Mesenchymal stem cell (in vitro differentiated cells and primary cell): ENCODE data around the gene LUZP1.

ENCODE experiments used
- DNase-seq: peaks from one replicate; pipeline ENCODE4 v3.0.0-alpha.2; 2013
- H2AFZ ChIP-seq: one replicate; pipeline ENCODE4 v1.6.1; 2013; ENCODE audit warnings: low read depth, mild to moderate bottlenecking, control low read depth, inconsistent platforms, low read length, moderate library complexity
- H2AK5ac ChIP-seq: 2 replicates; pipeline ENCODE4 v1.6.1; 2013; ENCODE audit warnings: low read length, moderate library complexity, mild to moderate bottlenecking, inconsistent platforms; ENCODE audit not compliant: severe bottlenecking
- H2BK120ac ChIP-seq: one replicate; pipeline ENCODE4 v1.6.1; 2013; ENCODE audit warnings: low read depth, mild to moderate bottlenecking, inconsistent platforms, low read length, moderate library complexity
- H2BK12ac ChIP-seq, 2 experiments: one replicate each; pipeline ENCODE4 v1.6.1; 2013; ENCODE audit warnings: inconsistent platforms in 2 of 2, low read length in 2 of 2, mild to moderate bottlenecking in 2 of 2, moderate library complexity in 2 of 2, control low read depth in 1 of 2
- H2BK15ac ChIP-seq: one replicate; pipeline ENCODE4 v1.6.1; 2013; ENCODE audit warnings: mild to moderate bottlenecking, low read depth, inconsistent platforms; ENCODE audit not compliant: poor library complexity, severe bottlenecking
- H2BK5ac ChIP-seq: 2 replicates; pipeline ENCODE4 v1.6.1; 2013; ENCODE audit warnings: low read depth, mild to moderate bottlenecking, low read length, control low read depth, inconsistent platforms; ENCODE audit not compliant: poor library complexity, severe bottlenecking
- H3K14ac ChIP-seq, 2 experiments: one replicate each; pipeline ENCODE4 v1.6.1; 2013; ENCODE audit warnings: inconsistent platforms in 2 of 2, low read length in 2 of 2, control low read depth in 1 of 2, mild to moderate bottlenecking in 1 of 2, moderate library complexity in 1 of 2
- H3K18ac ChIP-seq, 2 experiments: one replicate each; pipeline ENCODE4 v1.6.1; 2013; ENCODE audit warnings: inconsistent platforms in 2 of 2, low read length in 2 of 2, control low read depth in 1 of 2, low read depth in 1 of 2, mild to moderate bottlenecking in 1 of 2
- H3K23ac ChIP-seq, 2 experiments: one replicate each; pipeline ENCODE4 v1.6.1; 2013; ENCODE audit warnings: inconsistent platforms in 2 of 2, low read length in 2 of 2, mild to moderate bottlenecking in 2 of 2, moderate library complexity in 2 of 2, control low read depth in 1 of 2
- H3K27ac ChIP-seq: 2 replicates; pipeline ENCODE4 v1.5.1; 2013; ENCODE audit warnings: mild to moderate bottlenecking, moderate library complexity, low read length, control low read depth, inconsistent platforms; ENCODE audit not compliant: poor library complexity, severe bottlenecking
- H3K27me3 ChIP-seq, 2 experiments: 2 replicates each; pipeline versions ENCODE4 v1.6.1 to v1.7.0; 2013; ENCODE audit warnings: low read length in 2 of 2, mild to moderate bottlenecking in 2 of 2, moderate library complexity in 2 of 2, control low read depth in 1 of 2, inconsistent platforms in 1 of 2; ENCODE audit not compliant: control insufficient read depth in 1 of 2, insufficient read depth in 1 of 2
- H3K36me3 ChIP-seq, 2 experiments: 2 replicates each; pipeline versions ENCODE4 v1.6.1 to v1.7.0; 2013; ENCODE audit warnings: low read length in 2 of 2, control low read depth in 1 of 2, inconsistent platforms in 1 of 2, low read depth in 1 of 2, mild to moderate bottlenecking in 1 of 2; ENCODE audit not compliant: insufficient read depth in 2 of 2, control insufficient read depth in 1 of 2
- H3K4ac ChIP-seq, 2 experiments: one replicate each; pipeline ENCODE4 v1.6.1; 2013; ENCODE audit warnings: inconsistent platforms in 2 of 2, low read length in 2 of 2, mild to moderate bottlenecking in 2 of 2, moderate library complexity in 2 of 2, control low read depth in 1 of 2, low read depth in 1 of 2
- H3K4me1 ChIP-seq: 2 replicates; pipeline ENCODE4 v1.6.1; 2013; ENCODE audit warnings: low read depth, low read length, control low read depth; ENCODE audit not compliant: control insufficient read depth, insufficient read depth
- H3K4me2 ChIP-seq: 2 replicates; pipeline ENCODE4 v1.6.1; 2013; ENCODE audit warnings: low read length, mild to moderate bottlenecking, inconsistent platforms; ENCODE audit not compliant: poor library complexity, severe bottlenecking
- H3K4me3 ChIP-seq, 2 experiments: 2 replicates each; pipeline versions ENCODE4 v1.5.1 to v1.7.0; 2013; ENCODE audit warnings: low read length in 2 of 2, mild to moderate bottlenecking in 2 of 2, control low read depth in 1 of 2, low read depth in 1 of 2; ENCODE audit not compliant: insufficient read depth in 1 of 2
- H3K79me1 ChIP-seq: replicated peaks from 2 replicates; pipeline ENCODE4 v1.6.1; 2013; ENCODE audit warnings: mild to moderate bottlenecking, control low read depth, low read length, inconsistent platforms; ENCODE audit not compliant: poor library complexity, severe bottlenecking
- H3K9ac ChIP-seq: 2 replicates; pipeline ENCODE4 v1.7.0; 2013; ENCODE audit warnings: mild to moderate bottlenecking, low read length, moderate library complexity
- H3K9me3 ChIP-seq: 2 replicates; pipeline ENCODE4 v1.7.0; 2013; ENCODE audit warnings: mild to moderate bottlenecking, low read length; ENCODE audit not compliant: control insufficient read depth
- H4K8ac ChIP-seq: one replicate; pipeline ENCODE4 v1.6.1; 2013; ENCODE audit warnings: inconsistent platforms, mild to moderate bottlenecking, low read length, moderate library complexity
- H4K91ac ChIP-seq: one replicate; pipeline ENCODE4 v1.6.1; 2013; ENCODE audit warnings: mild to moderate bottlenecking, low read length, inconsistent platforms
- WGBS: methylation state at CpG from one replicate; pipeline ENCODE4 v1.1.7; 2013; ENCODE audit warnings: mixed read lengths; 5-methylcytosine and 5-hydroxymethylcytosine counted together

LUZP1 gene

DNA sequence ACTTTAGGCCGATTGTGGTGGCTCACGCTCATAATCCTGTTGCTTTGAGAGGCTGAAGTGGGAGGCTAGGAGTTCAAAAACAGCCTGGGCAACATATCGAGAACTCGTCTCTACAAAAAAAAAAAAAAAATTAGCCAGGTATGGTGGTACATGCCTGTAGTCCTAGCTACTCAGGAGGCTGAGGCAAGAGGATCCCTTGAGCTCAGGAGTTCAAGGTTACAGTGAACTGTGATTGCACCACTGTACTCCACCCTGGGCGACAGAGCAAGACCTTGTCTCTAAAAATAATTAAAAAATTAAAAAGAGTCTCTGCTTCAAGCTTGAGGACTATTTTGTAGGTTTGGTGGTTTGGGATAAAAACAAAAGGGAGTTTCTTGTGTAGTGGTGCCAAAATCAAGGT is 128.1 kb downstream of the LUZP1 start:
- H3K9ac ChIP-seq: no peak overlapping the region
- H3K23ac ChIP-seq: no peak overlapping the region
- H3K4me2 ChIP-seq: no peak overlapping the region
- no peak overlapping the region for H4K8ac ChIP-seq
- no peaks in the 10 kb centered on the region for H3K27me3 ChIP-seq
- no peak overlapping the region for H2BK12ac ChIP-seq
- H2BK5ac ChIP-seq: no peak overlapping the region
- no peak overlapping the region for H2AFZ ChIP-seq
- H2BK120ac ChIP-seq: no peak overlapping the region
- peaks cover 1% of the 10 kb centered on the region for H3K4me1 ChIP-seq
- 95% methylated on average over 4 of the region's 5 CpGs for WGBS
- no peak overlapping the region for H2BK15ac ChIP-seq
- H3K4me3 ChIP-seq: no peak overlapping the region
- no peak overlapping the region for H3K18ac ChIP-seq
- H3K27ac ChIP-seq: no peak overlapping the region
- H3K36me3 ChIP-seq: no peaks in the 10 kb centered on the region
- no peak overlapping the region for H4K91ac ChIP-seq
- no peak overlapping the region for H2AK5ac ChIP-seq
- H3K14ac ChIP-seq: no peak overlapping the region
- no peak for DNase-seq
- H3K79me1 ChIP-seq: peaks cover 7% of the 10 kb centered on the region
- H3K4ac ChIP-seq: no peak overlapping the region
- no peaks in the 10 kb centered on the region for H3K9me3 ChIP-seq

DNA sequence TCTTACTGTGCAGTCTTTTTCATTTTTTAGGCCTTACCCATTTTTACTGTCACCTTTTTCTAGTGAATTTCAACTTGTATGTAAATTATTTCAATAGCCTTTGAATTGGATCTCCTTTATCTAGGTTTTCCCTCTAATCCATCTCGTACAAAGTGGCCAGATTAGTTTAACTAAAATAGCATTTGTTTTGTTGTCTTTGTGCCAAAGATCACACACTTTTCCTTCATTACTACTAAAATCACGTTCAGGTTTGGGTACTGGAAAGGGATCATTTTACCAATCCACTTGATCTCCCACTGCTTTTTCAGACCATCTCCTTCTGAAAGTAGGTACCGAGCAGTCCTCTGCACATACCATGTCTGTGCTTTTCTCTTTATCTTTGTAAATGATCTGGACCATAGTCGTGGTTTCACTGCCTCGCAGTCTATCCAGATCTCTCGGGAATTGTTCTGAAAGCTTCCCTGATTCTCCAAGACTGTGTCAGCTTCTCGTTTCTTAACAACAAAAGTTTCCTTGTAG is 129.3 kb downstream of the LUZP1 start:
- Histone ChIP-seq H3K18ac (no peak overlapping the region), H3K4me1 (peaks cover 1% of the 10 kb centered on the region), H2BK5ac (no peak overlapping the region), H3K23ac (no peak overlapping the region), H4K91ac (no peak overlapping the region), H3K9ac (no peak overlapping the region), H3K4me3 (no peak overlapping the region), H2AFZ (no peak overlapping the region), H3K9me3 (no peaks in the 10 kb centered on the region), H3K79me1 (peaks cover 9% of the 10 kb centered on the region), H2BK15ac (no peak overlapping the region), H2AK5ac (no peak overlapping the region), H3K27ac (no peak overlapping the region), H3K4me2 (no peak overlapping the region), H2BK120ac (no peak overlapping the region), H3K4ac (no peak overlapping the region), H3K36me3 (no peaks in the 10 kb centered on the region), H3K27me3 (no peaks in the 10 kb centered on the region), H2BK12ac (no peak overlapping the region), H3K14ac (no peak overlapping the region), H4K8ac (no peak overlapping the region)
- DNase-seq: no peak
- WGBS: 68% methylated on average over 6 of the region's 7 CpGs

DNA sequence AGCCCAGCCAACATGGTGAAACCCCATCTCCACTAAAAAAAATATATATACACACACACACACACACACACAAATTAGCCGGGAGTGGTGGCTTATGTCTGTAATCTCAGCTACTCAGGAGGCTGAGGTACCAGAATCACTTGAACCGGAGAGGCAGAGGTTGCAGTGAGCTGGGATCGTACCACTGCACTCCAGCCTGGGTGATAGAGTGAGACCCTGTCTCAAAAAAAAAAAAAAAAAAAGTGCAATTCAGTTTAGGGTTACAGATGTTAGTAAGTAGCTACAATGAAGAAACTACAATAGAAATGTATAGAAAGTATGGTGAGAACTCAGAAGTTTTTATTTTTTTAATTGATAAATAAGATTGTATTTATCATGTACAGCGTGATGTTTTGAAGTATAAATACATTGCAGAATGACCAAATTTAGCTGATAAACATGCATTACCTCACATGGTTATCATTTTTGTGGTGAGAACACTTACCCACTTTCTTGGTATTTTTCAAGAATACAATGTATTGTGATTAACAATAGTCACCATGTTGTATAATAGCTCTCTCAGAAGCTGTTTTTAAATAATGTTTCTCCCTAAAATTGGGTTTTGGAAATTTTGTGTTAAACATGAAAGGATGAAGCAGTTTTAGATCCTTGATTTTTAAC is 131.4 kb downstream of the LUZP1 start:
- Histone ChIP-seq H3K4me3 (no peak overlapping the region), H4K91ac (no peak overlapping the region), H4K8ac (no peak overlapping the region), H3K4me1 (peaks cover 1% of the 10 kb centered on the region), H2AK5ac (no peak overlapping the region), H3K36me3 (no peaks in the 10 kb centered on the region), H3K14ac (no peak overlapping the region), H3K9ac (no peak overlapping the region), H2BK15ac (no peak overlapping the region), H3K27ac (no peak overlapping the region), H3K79me1 (peaks cover 8% of the 10 kb centered on the region), H2BK12ac (no peak overlapping the region), H2BK5ac (no peak overlapping the region), H3K9me3 (no peaks in the 10 kb centered on the region), H3K18ac (no peak overlapping the region), H3K4ac (no peak overlapping the region), H3K4me2 (no peak overlapping the region), H2AFZ (no peak overlapping the region), H3K27me3 (no peaks in the 10 kb centered on the region), H3K23ac (no peak overlapping the region), H2BK120ac (no peak overlapping the region)
- DNase-seq: no peak
- WGBS: 94% methylated on average over 3 of the region's 4 CpGs

DNA sequence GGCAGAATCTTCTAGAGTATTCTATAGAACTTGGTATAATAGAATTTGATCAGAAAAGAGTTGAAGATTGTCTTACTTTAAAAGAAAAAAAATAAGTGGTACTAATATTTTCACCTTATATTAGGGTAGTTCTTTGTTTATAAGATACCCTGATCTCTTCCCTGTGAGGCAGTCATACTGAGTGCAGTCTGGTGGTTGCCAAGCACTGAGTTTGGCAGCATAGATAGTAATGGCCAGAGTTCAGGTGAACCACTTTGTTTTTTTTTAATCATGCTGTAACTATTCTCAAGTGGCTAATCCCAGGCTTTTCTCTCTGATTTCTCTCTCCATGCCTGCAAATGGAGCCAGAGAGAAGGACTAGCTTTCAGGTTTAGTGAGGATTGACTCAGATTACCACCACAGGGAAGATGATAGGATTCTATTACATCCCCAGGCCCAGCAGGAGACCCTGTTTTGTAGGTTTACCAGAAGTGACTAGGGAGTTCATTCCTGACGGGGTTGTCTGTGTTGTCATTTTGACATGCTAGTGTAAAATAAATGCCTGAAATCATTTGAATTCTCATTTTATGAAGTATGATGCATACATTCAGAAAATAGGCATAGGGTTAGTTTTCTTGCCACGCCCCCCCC is 132.7 kb downstream of the LUZP1 start:
- Histone ChIP-seq H4K8ac (no peak overlapping the region), H2BK120ac (no peak overlapping the region), H3K4me2 (no peak overlapping the region), H3K36me3 (no peaks in the 10 kb centered on the region), H3K4ac (no peak overlapping the region), H3K18ac (no peak overlapping the region), H3K23ac (no peak overlapping the region), H3K79me1 (peaks cover 8% of the 10 kb centered on the region), H3K27me3 (no peaks in the 10 kb centered on the region), H2AFZ (no peak overlapping the region), H3K9ac (no peak overlapping the region), H2BK5ac (no peak overlapping the region), H3K4me1 (peaks cover 1% of the 10 kb centered on the region), H2BK15ac (no peak overlapping the region), H3K4me3 (no peak overlapping the region), H2AK5ac (no peak overlapping the region), H3K27ac (peak overlapping the region; percentile 62), H3K14ac (no peak overlapping the region), H2BK12ac (no peak overlapping the region), H3K9me3 (no peaks in the 10 kb centered on the region), H4K91ac (no peak overlapping the region)
- DNase-seq: no peak
- WGBS: 80% methylated on average over 1 of the region's 2 CpGs
